Osteocyte (in vitro differentiated cells): ENCODE results near the gene LAMP2. TPM values are rescaled to one million over a fixed set of nuclear protein-coding genes. Genes with fewer than 3 reads are reported as not detected.

Source experiments
- DNase-seq: peaks from one replicate; pipeline ENCODE4 v3.0.0; 2021; ENCODE audit warnings: mixed read lengths; ENCODE audit not compliant: unreplicated experiment; ENCODE audit errors: extremely low spot score
- H3K27ac Mint-ChIP-seq: one replicate; pipeline ENCODE4 v1.8.0; 2021; ENCODE audit warnings: mild to moderate bottlenecking, mixed read lengths; ENCODE audit not compliant: unreplicated experiment
- H3K27me3 Mint-ChIP-seq: one replicate; pipeline ENCODE4 v1.8.0; 2021; ENCODE audit warnings: mixed read lengths; ENCODE audit not compliant: unreplicated experiment
- H3K36me3 Mint-ChIP-seq: one replicate; pipeline ENCODE4 v1.8.0; 2021; ENCODE audit warnings: mixed read lengths; ENCODE audit not compliant: unreplicated experiment
- H3K4me1 Mint-ChIP-seq: one replicate; pipeline ENCODE4 v1.8.0; 2021; ENCODE audit warnings: mixed read lengths; ENCODE audit not compliant: unreplicated experiment
- H3K4me3 Mint-ChIP-seq: one replicate; pipeline ENCODE4 v1.8.0; 2021; ENCODE audit warnings: mild to moderate bottlenecking, moderate library complexity, mixed read lengths; ENCODE audit not compliant: unreplicated experiment
- H3K9me3 Mint-ChIP-seq: one replicate; pipeline ENCODE4 v1.8.0; 2021; ENCODE audit warnings: mixed read lengths; ENCODE audit not compliant: unreplicated experiment
- total RNA-seq: library from RNA; stranded (reverse); gene quantifications from 2 replicates; pipeline ENCODE4 v1.2.1, GENCODE V29; 2021
- TF ChIP-seq, protein P1 (sequence below): fragments of 200-600 bp; sonication (generic); IDR thresholded peaks from 2 replicates; pipeline ENCODE4 v1.5.0; 2021; ENCODE audit warnings: antibody characterized with exemption, mild to moderate bottlenecking, moderate library complexity

LAMP2 gene
- total RNA-seq, 1 donor from 2014 or later: 206 TPM

DNA sequence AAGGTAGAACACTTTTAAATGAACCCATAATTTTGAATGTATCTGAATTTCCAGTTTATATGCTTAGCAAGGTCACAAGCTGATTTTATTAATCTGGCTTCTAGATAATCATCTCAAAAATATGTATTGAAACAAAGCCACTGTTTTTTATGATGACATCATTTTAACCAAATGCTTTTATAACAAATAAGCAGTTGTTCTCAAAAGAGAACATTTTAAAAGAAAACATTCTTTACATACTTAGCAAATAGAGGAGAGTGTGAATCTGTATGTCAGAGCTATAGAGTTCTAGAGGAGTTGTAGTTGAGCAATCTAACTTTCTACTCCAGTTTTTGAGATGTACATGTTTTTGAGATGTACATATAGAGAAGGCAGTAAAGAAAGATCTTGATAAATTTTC lies 42.5 kb downstream of the LAMP2 start:
- no peak for DNase-seq
- TF ChIP-seq, protein P1, sequence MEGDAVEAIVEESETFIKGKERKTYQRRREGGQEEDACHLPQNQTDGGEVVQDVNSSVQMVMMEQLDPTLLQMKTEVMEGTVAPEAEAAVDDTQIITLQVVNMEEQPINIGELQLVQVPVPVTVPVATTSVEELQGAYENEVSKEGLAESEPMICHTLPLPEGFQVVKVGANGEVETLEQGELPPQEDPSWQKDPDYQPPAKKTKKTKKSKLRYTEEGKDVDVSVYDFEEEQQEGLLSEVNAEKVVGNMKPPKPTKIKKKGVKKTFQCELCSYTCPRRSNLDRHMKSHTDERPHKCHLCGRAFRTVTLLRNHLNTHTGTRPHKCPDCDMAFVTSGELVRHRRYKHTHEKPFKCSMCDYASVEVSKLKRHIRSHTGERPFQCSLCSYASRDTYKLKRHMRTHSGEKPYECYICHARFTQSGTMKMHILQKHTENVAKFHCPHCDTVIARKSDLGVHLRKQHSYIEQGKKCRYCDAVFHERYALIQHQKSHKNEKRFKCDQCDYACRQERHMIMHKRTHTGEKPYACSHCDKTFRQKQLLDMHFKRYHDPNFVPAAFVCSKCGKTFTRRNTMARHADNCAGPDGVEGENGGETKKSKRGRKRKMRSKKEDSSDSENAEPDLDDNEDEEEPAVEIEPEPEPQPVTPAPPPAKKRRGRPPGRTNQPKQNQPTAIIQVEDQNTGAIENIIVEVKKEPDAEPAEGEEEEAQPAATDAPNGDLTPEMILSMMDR: no peak
- peak overlapping the region; percentile 74 for H3K27ac Mint-ChIP-seq
- peaks cover 5% of the 10 kb centered on the region for H3K9me3 Mint-ChIP-seq
- no peak overlapping the region for H3K4me3 Mint-ChIP-seq
- no peaks in the 10 kb centered on the region for H3K36me3 Mint-ChIP-seq
- H3K27me3 Mint-ChIP-seq: no peaks in the 10 kb centered on the region
- peaks cover 35% of the 10 kb centered on the region for H3K4me1 Mint-ChIP-seq

DNA sequence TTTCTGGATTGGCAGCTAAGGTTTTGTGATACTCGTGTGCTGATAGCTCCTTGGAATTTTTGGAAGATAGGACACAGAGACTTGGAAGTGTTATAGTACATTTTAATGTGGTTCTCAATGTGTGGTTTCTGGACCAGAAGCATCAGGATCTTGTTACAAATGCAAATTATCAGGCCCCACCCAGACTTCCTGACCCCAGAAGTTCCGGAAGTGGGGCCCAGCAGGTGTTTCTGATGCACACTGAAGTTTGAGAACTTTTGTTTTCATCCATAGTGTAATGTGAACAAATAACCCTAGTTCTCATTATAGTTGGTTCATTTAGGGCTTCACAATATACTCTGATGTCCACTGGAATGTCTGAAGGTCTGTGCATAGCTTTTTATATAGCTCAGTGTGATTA lies 49.6 kb downstream of the LAMP2 start:
- Mint-ChIP-seq H3K4me1 (peaks cover 1% of the 10 kb centered on the region), H3K9me3 (peaks cover 10% of the 10 kb centered on the region), H3K4me3 (no peak overlapping the region), H3K27ac (no peak overlapping the region), H3K36me3 (no peaks in the 10 kb centered on the region), H3K27me3 (no peaks in the 10 kb centered on the region)
- TF ChIP-seq, protein P1: no peak
- no peak for DNase-seq

DNA sequence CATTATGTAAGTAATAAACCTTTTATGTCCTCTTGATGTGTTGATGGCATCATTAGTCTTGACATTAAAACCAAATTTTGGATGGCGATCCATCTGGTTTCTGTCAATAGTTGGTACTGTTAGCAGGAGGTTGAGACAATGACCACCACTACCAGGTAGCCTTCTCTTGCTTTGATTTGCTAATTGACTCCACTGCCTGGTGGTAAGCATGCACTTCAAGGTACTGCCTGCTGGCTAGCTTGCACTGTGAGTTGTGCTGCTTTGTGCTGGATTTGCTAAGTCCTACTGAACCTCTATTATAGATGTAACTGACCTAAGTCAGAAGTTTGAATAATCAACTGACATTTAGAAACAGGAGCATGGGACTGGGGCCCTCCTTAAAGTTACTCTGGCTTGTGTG lies 60.9 kb downstream of the LAMP2 start:
- H3K4me3 Mint-ChIP-seq: no peak overlapping the region
- H3K36me3 Mint-ChIP-seq: no peaks in the 10 kb centered on the region
- no peak overlapping the region for H3K27ac Mint-ChIP-seq
- H3K27me3 Mint-ChIP-seq: peaks cover 8% of the 10 kb centered on the region
- H3K4me1 Mint-ChIP-seq: no peaks in the 10 kb centered on the region
- TF ChIP-seq, protein P1: no peak
- DNase-seq: no peak
- peaks cover 26% of the 10 kb centered on the region for H3K9me3 Mint-ChIP-seq

DNA sequence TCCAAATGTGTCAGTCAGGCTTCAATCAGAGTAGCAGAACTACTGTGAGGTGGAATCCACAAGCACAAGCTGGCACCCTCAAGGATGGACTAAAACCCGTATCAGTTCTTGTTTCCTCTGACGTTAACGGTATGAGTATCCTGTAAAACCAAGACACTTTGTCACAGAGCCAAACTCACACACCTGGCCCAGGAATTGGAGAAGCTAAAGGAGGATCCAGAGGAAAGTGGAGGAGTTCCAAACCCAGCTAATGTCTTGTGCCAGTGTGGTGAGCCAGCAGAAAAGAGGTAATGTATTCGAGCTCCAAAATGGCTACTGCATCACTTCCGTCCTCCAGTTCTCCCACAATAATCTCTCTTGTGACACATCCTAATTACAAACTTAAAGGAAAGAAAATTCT lies 62.5 kb downstream of the LAMP2 start:
- DNase-seq: no peak
- Mint-ChIP-seq H3K4me1 (no peaks in the 10 kb centered on the region), H3K27ac (no peak overlapping the region), H3K9me3 (peaks cover 26% of the 10 kb centered on the region), H3K36me3 (no peaks in the 10 kb centered on the region), H3K4me3 (no peak overlapping the region), H3K27me3 (peaks cover 8% of the 10 kb centered on the region)
- TF ChIP-seq, protein P1: no peak

DNA sequence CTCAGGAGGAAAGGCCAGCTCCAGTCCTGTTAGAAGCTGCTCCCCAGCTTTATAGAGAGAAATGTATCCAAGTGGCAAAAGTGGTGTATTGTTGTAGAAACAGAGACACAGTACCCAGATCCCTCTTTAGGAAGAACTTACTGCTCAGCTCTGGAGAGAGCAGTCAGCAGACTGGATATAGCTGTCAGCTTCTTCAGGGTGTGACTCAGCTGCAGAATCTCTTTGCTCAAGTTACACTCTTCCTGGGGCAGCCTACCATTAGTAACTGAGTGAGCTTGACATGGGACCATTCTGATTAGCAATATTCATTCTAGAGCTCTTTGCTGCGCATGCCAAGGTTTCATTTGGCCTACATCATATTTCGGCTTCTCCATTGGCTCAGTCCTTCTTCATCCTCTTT lies 66.7 kb downstream of the LAMP2 start:
- DNase-seq: no peak
- TF ChIP-seq, protein P1: no peak
- Mint-ChIP-seq H3K4me1 (no peaks in the 10 kb centered on the region), H3K4me3 (no peak overlapping the region), H3K27ac (no peak overlapping the region), H3K27me3 (peaks cover 15% of the 10 kb centered on the region), H3K36me3 (no peaks in the 10 kb centered on the region), H3K9me3 (peaks cover 17% of the 10 kb centered on the region)
